NT2/D1 (cell line): Measurements from ENCODE around the gene ARPC5.

Experiments used
- YY1 ChIP-seq: IDR thresholded peaks from 2 replicates; pipeline ENCODE4 v1.6.1; 2011; ENCODE audit not compliant: insufficient read length, insufficient read depth
- ZNF274 ChIP-seq: IDR thresholded peaks from 2 replicates; pipeline ENCODE4 v1.6.1; 2011; ENCODE audit warnings: mild to moderate bottlenecking, low read depth, low read length

DNA sequence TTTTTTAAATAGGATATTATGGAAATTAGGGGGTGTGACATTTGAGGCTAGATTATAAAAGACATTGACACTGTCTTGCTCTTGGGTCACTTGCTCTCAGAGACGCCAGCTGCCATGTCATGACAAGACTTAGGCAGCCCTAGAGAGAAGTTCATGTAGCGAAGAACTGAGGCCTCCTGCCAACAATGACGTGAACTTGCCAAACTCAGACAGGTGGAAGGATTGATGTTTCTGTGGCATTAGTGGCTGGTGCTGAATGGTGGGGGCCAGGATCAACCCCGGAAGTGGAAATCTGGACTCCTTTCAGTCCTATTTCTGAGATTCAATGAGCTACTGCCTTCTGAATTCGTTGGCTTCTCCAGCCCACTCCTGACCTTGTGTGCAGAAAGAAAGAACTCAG is 60.0 kb downstream of the ARPC5 start:
- TF ChIP-seq YY1 (no peak), ZNF274 (no peak)
